HCT116 (cell line): ENCODE data around the gene SERPINC1. TPM values are rescaled to one million over a fixed set of nuclear protein-coding genes. Genes with fewer than 3 reads are reported as not detected.

Source experiments
- ATAC-seq: fragments of 200-7000 bp; cut with Tn5 transposase; 2 replicates; pipeline ENCODE4 v1.9.1; 2020; ENCODE audit warnings: mild to moderate bottlenecking, moderate library complexity
- BruUV-seq: library from RNA; stranded (reverse); fragments of 400-500 nt; replicated peaks from 2 replicates; lab custom pipeline; 2021; lab: Mats Ljungman, UMichigan
- CTCF ChIA-PET: fragments of 300-600 bp; sonication (Branson Sonifier 250); formaldehyde crosslinking; loops from one replicate; lab custom pipeline; 2021; ENCODE audit warnings: antibody characterized with exemption; lab: Charles Lee
- POLR2A ChIA-PET: fragments of 300-600, 350-600 bp; sonication (Branson Sonifier 250); formaldehyde crosslinking; loops from one replicate; lab custom pipeline; 2021; ENCODE audit warnings: antibody characterized with exemption; lab: Charles Lee
- RAD21 ChIA-PET, 2 experiments: fragments of 300-600 bp; sonication (Branson Sonifier 250); formaldehyde crosslinking; loops; one replicate each; lab custom pipeline; 2023; ENCODE audit warnings: low total read pairs in 2 of 2; ENCODE audit not compliant: uncharacterized antibody in 2 of 2, unreplicated experiment in 2 of 2, low non-redundant PET in 1 of 2; lab: Charles Lee
- DNase-seq: peaks from one replicate; pipeline ENCODE4 v3.0.0-alpha.2; 2010; ENCODE audit warnings: low read depth, low spot score
- H2AFZ ChIP-seq: fragments of 200-600 bp; shearing (Covaris generic), sonication (generic); 2 replicates; pipeline ENCODE4 v1.6.1; 2017; ENCODE audit warnings: low read depth, mixed run types, mixed read lengths, antibody characterized with exemption, low read length; ENCODE audit not compliant: poor library complexity, severe bottlenecking
- H3K27ac ChIP-seq: 2 replicates; pipeline ENCODE4 v1.5.1; 2012; ENCODE audit warnings: low read depth, low read length
- H3K27me3 ChIP-seq: fragments of 200-600 bp; sonication (generic); 2 replicates; pipeline ENCODE4 v1.6.1; 2016; ENCODE audit warnings: mixed run types, low read length, mixed read lengths; ENCODE audit not compliant: insufficient read depth
- H3K36me3 ChIP-seq, 2 experiments: fragments of 200-500 bp in 1 of 2; fragments of 200-600 bp in 1 of 2; sonication (Bioruptor generic) in 1 of 2; sonication (generic) in 1 of 2; 2 replicates each; pipeline versions ENCODE4 v1.5.1 to v1.6.1; 2014 to 2016; ENCODE audit warnings: low read length in 2 of 2, inconsistent platforms in 1 of 2, mixed read lengths in 1 of 2, mixed run types in 1 of 2; ENCODE audit not compliant: insufficient read depth in 2 of 2, control insufficient read depth in 1 of 2
- H3K4me1 ChIP-seq, 2 experiments: fragments of 200-600 bp in 1 of 2; sonication (generic) in 1 of 2; 2 replicates each; pipeline versions ENCODE4 v1.5.1 to v1.6.1; 2012 to 2017; ENCODE audit warnings: low read length in 2 of 2, inconsistent platforms in 1 of 2, mild to moderate bottlenecking in 1 of 2, mixed read lengths in 1 of 2, mixed run types in 1 of 2, moderate library complexity in 1 of 2; ENCODE audit not compliant: insufficient read depth in 2 of 2, control insufficient read depth in 1 of 2
- H3K4me2 ChIP-seq: fragments of 200-600 bp; sonication (generic); 2 replicates; pipeline ENCODE4 v1.6.1; 2017; ENCODE audit warnings: mixed run types, low read length, mixed read lengths
- H3K4me3 ChIP-seq, 2 experiments: fragments of 200-600 bp in 1 of 2; sonication (generic) in 1 of 2; replicated peaks in 1 of 2; 2 replicates each; pipeline ENCODE4 v1.5.1; 2011 to 2016; ENCODE audit warnings: low read length in 2 of 2, control low read depth in 1 of 2, low read depth in 1 of 2, mild to moderate bottlenecking in 1 of 2, mixed read lengths in 1 of 2, mixed run types in 1 of 2
- H3K79me2 ChIP-seq: fragments of 200-600 bp; sonication (generic); 2 replicates; pipeline ENCODE4 v1.6.1; 2017; ENCODE audit warnings: mild to moderate bottlenecking, mixed run types, low read length, moderate library complexity, mixed read lengths; ENCODE audit not compliant: insufficient read depth
- H3K9ac ChIP-seq: fragments of 200-600 bp; sonication (generic); 2 replicates; pipeline ENCODE4 v1.6.1; 2016; ENCODE audit warnings: low read length, mixed read lengths
- H3K9me2 ChIP-seq: fragments of 200-600 bp; sonication (generic), shearing (Covaris generic); 2 replicates; pipeline ENCODE4 v1.6.1; 2017; ENCODE audit warnings: mixed run types, mild to moderate bottlenecking, moderate library complexity; ENCODE audit not compliant: insufficient read depth
- H3K9me3 ChIP-seq, 2 experiments: fragments of 200-500 bp in 1 of 2; fragments of 200-600 bp in 1 of 2; sonication (Bioruptor generic) in 1 of 2; sonication (generic) in 1 of 2; 2 replicates each; pipeline ENCODE4 v1.6.1; 2014 to 2017; ENCODE audit warnings: low read length in 2 of 2, mixed read lengths in 2 of 2, inconsistent platforms in 1 of 2, low read depth in 1 of 2, mild to moderate bottlenecking in 1 of 2, mixed run types in 1 of 2, moderate library complexity in 1 of 2; ENCODE audit not compliant: control insufficient read depth in 1 of 2, insufficient read depth in 1 of 2
- H4K20me1 ChIP-seq: fragments of 200-600 bp; sonication (generic), shearing (Covaris generic); 2 replicates; pipeline ENCODE4 v1.6.1; 2017; ENCODE audit warnings: mixed run types, mild to moderate bottlenecking, moderate library complexity; ENCODE audit not compliant: insufficient read depth
- CEBPB ChIP-seq: IDR thresholded peaks from 2 replicates; pipeline ENCODE4 v1.6.1; 2012; ENCODE audit warnings: low read depth
- EGR1 ChIP-seq: IDR thresholded peaks from 2 replicates; pipeline ENCODE4 v1.6.1; 2012; ENCODE audit warnings: low read depth
- JUND ChIP-seq: IDR thresholded peaks from 2 replicates; pipeline ENCODE4 v1.6.1; 2012
- POLR2A ChIP-seq: IDR thresholded peaks from 2 replicates; pipeline ENCODE4 v1.7.0; 2011; ENCODE audit warnings: borderline replicate concordance; ENCODE audit not compliant: insufficient read depth, insufficient read length; ENCODE audit errors: extremely low read depth
- POLR2AphosphoS5 ChIP-seq: IDR thresholded peaks from 2 replicates; pipeline ENCODE4 v1.6.1; 2011; ENCODE audit warnings: mild to moderate bottlenecking, low read depth, low read length, moderate library complexity
- RAD21 ChIP-seq: IDR thresholded peaks from 2 replicates; pipeline ENCODE4 v1.6.1; 2012; ENCODE audit warnings: low read depth, mild to moderate bottlenecking
- SIN3A ChIP-seq: IDR thresholded peaks from 2 replicates; pipeline ENCODE4 v1.6.1; 2012; ENCODE audit warnings: low read depth
- SP1 ChIP-seq: IDR thresholded peaks from 2 replicates; pipeline ENCODE4 v1.6.1; 2012; ENCODE audit warnings: low read depth
- SRF ChIP-seq: IDR thresholded peaks from 2 replicates; pipeline ENCODE4 v1.6.1; 2012; ENCODE audit warnings: low read depth
- TCF7L2 ChIP-seq: IDR thresholded peaks from 2 replicates; pipeline ENCODE4 v1.7.0; 2011; ENCODE audit warnings: borderline replicate concordance, inconsistent platforms; ENCODE audit not compliant: insufficient read depth, insufficient read length; ENCODE audit errors: extremely low read depth
- YY1 ChIP-seq: IDR thresholded peaks from 2 replicates; pipeline ENCODE4 v1.6.1; 2011; ENCODE audit warnings: low read length, low read depth, moderate library complexity, mild to moderate bottlenecking; ENCODE audit not compliant: insufficient replicate concordance; ENCODE audit errors: extremely low read depth
- ZFX ChIP-seq: fragments of 450-650 bp; IDR thresholded peaks from 2 replicates; pipeline ENCODE4 v1.6.1; 2017
- intact Hi-C: fragments of 100-400 bp; cut with micrococcal nuclease; formaldehyde crosslinking; loops from 2 replicates; pipeline ENCODE4 v1.10.0; 2022
- total RNA-seq: library from RNA; stranded (reverse); gene quantifications from one replicate; pipeline ENCODE4 v1.2.1, GENCODE V29; 2021; ENCODE audit not compliant: unreplicated experiment
- TF ChIP-seq, protein P1 (sequence below): IDR thresholded peaks from 2 replicates; pipeline ENCODE4 v1.6.1; 2012; ENCODE audit warnings: low read depth
- TF ChIP-seq, protein P2 (sequence below): IDR thresholded peaks from 2 replicates; pipeline ENCODE4 v1.6.1; 2012

Gene SERPINC1
- total RNA-seq, 1 experiment from 2014 or later, result 0.61 TPM

GRCh38 chr1:173954179-173954578 is 37.1 kb upstream of the SERPINC1 start:
- Histone ChIP-seq H4K20me1 (no peaks in the 10 kb centered on the region), H2AFZ (no peak overlapping the region), H3K27me3 (no peaks in the 10 kb centered on the region), H3K4me1 (no peaks in the 10 kb centered on the region), H3K9me2 (no peaks in the 10 kb centered on the region), H3K36me3 (peaks cover 13 to 37% of the 10 kb centered on the region in 2 experiments; a peak in 3 of 4 replicates), H3K4me2 (no peak overlapping the region), H3K9ac (no peak overlapping the region), H3K27ac (no peak overlapping the region), H3K9me3 (no peaks in the 10 kb centered on the region), H3K4me3 (no peak overlapping the region), H3K79me2 (no peaks in the 10 kb centered on the region)
- intact Hi-C loops, result loop anchor here (10.0 kb wide), 1 partner anchor 121 kb away; no protein-coding TSS in a partner anchor
- no peak for DNase-seq
- ChIA-PET RAD21 (interaction anchor here in 1 of 2 experiments (0.6 kb wide), 1 partner anchor 199 kb away, joined by 6 read pairs; no protein-coding TSS in a partner anchor), CTCF (no interaction called here), POLR2A (no interaction called here)
- TF ChIP-seq, protein P1, sequence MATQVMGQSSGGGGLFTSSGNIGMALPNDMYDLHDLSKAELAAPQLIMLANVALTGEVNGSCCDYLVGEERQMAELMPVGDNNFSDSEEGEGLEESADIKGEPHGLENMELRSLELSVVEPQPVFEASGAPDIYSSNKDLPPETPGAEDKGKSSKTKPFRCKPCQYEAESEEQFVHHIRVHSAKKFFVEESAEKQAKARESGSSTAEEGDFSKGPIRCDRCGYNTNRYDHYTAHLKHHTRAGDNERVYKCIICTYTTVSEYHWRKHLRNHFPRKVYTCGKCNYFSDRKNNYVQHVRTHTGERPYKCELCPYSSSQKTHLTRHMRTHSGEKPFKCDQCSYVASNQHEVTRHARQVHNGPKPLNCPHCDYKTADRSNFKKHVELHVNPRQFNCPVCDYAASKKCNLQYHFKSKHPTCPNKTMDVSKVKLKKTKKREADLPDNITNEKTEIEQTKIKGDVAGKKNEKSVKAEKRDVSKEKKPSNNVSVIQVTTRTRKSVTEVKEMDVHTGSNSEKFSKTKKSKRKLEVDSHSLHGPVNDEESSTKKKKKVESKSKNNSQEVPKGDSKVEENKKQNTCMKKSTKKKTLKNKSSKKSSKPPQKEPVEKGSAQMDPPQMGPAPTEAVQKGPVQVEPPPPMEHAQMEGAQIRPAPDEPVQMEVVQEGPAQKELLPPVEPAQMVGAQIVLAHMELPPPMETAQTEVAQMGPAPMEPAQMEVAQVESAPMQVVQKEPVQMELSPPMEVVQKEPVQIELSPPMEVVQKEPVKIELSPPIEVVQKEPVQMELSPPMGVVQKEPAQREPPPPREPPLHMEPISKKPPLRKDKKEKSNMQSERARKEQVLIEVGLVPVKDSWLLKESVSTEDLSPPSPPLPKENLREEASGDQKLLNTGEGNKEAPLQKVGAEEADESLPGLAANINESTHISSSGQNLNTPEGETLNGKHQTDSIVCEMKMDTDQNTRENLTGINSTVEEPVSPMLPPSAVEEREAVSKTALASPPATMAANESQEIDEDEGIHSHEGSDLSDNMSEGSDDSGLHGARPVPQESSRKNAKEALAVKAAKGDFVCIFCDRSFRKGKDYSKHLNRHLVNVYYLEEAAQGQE, result no peak
- no peak for TF ChIP-seq YY1
- TF ChIP-seq, protein P2, sequence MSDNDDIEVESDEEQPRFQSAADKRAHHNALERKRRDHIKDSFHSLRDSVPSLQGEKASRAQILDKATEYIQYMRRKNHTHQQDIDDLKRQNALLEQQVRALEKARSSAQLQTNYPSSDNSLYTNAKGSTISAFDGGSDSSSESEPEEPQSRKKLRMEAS, result no peak
- ATAC-seq, result no peak
- no TSS peak for BruUV-seq

DNA sequence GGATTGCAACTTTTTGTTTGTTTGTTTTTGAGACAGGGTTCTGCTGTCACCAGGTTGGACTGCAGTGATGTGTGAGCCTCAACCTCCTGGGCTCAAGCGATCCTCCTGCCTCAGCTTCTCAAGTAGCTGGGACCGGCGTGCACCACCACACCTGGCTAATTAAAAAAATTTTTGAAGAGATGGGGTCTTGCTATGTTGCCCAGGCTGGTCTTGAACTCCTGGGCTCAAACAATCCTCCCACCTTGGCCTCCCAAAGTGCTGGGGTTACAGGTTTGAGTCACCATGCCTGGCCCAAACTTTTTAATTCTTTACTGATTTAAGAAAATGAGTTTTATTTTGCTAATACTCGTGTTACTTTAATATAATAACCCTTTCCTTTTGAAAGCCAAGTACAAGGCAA is 31.5 kb upstream of the SERPINC1 start:
- H3K79me2 ChIP-seq, result no peaks in the 10 kb centered on the region
- RAD21 ChIA-PET, result no interaction called here
- H3K9me2 ChIP-seq, result no peaks in the 10 kb centered on the region
- ATAC-seq (no peak), DNase-seq (no peak)
- H3K9ac ChIP-seq, result no peak overlapping the region
- H3K36me3 ChIP-seq, result peaks cover 27 to 45% of the 10 kb centered on the region in 2 experiments; a peak in 3 of 4 replicates
- no peak overlapping the region for H3K4me3 ChIP-seq
- no peak overlapping the region for H2AFZ ChIP-seq
- H3K27ac ChIP-seq, result no peak overlapping the region
- intact Hi-C loops, result no loop called here
- no peaks in the 10 kb centered on the region for H3K4me1 ChIP-seq
- H3K27me3 ChIP-seq, result no peaks in the 10 kb centered on the region
- no peak overlapping the region for H3K4me2 ChIP-seq
- POLR2A ChIA-PET, result no interaction called here
- H4K20me1 ChIP-seq, result no peaks in the 10 kb centered on the region
- no TSS peak for BruUV-seq
- no peaks in the 10 kb centered on the region for H3K9me3 ChIP-seq
- CTCF ChIA-PET, result no interaction called here
- TF ChIP-seq SRF (no peak), POLR2A (no peak), CEBPB (no peak), JUND (no peak), SP1 (no peak), ZFX (no peak), SIN3A (no peak), POLR2AphosphoS5 (no peak), RAD21 (no peak), EGR1 (no peak), TCF7L2 (no peak)
- TF ChIP-seq, protein P1, result no peak
